Central memory CD8-positive, alpha-beta T cell (primary cell): ENCODE measurements around the gene ERGIC2.

ENCODE experiments used
- ATAC-seq: fragments of 150-1000 bp; cut with Tn5 transposase; replicated peaks from 2 replicates; pipeline ENCODE4 v1.10.0; 2022; ENCODE audit warnings: mild to moderate bottlenecking, moderate FRiP score, moderate number of reproducible peaks; ENCODE audit not compliant: poor library complexity, severe bottlenecking; ENCODE audit errors: extremely low read depth
- DNase-seq, 2 donors: peaks; one replicate each; pipeline ENCODE4 v3.0.0; 2021; ENCODE audit warnings: low spot score in 2 of 2
- H3K27ac Mint-ChIP-seq: one replicate; pipeline ENCODE4 v1.8.0; 2022; ENCODE audit warnings: low read depth, mild to moderate bottlenecking, moderate library complexity, mixed read lengths
- H3K27me3 Mint-ChIP-seq: one replicate; pipeline ENCODE4 v1.8.0; 2022; ENCODE audit warnings: mixed read lengths
- H3K36me3 Mint-ChIP-seq: one replicate; pipeline ENCODE4 v1.8.0; 2022; ENCODE audit warnings: mild to moderate bottlenecking, moderate library complexity, mixed read lengths; ENCODE audit not compliant: insufficient read depth
- H3K4me1 Mint-ChIP-seq: one replicate; pipeline ENCODE4 v1.8.0; 2022; ENCODE audit warnings: mixed read lengths
- H3K4me3 Mint-ChIP-seq: one replicate; pipeline ENCODE4 v1.8.0; 2022; ENCODE audit warnings: mild to moderate bottlenecking, moderate library complexity, mixed read lengths
- H3K9me3 Mint-ChIP-seq: one replicate; pipeline ENCODE4 v1.8.0; 2022; ENCODE audit warnings: mixed read lengths

ERGIC2 gene

DNA sequence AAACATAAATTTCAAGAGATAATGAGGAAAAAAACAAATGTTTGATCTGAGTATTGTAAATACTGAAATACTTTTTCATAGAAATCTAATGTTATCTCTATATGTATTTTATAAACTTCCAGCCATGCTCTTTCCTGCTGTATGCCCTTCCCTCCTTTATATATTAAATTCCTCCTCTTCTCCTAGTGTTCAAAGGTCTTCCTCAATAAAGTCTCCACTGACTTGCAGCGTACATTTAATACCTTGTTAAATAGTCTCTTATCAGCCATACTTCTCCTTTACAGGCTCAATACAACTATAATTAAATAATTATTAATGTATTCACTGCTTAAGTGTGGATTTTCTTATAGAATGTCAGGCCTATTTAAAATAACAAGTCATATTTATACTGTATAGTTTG is 26.0 kb downstream of the ERGIC2 start:
- H3K36me3 Mint-ChIP-seq: peaks cover 31% of the 10 kb centered on the region
- no peaks in the 10 kb centered on the region for H3K4me1 Mint-ChIP-seq
- no peaks in the 10 kb centered on the region for H3K27me3 Mint-ChIP-seq
- H3K27ac Mint-ChIP-seq: no peak overlapping the region
- ATAC-seq: no peak
- H3K4me3 Mint-ChIP-seq: no peak overlapping the region
- no peak for DNase-seq
- H3K9me3 Mint-ChIP-seq: no peaks in the 10 kb centered on the region

DNA sequence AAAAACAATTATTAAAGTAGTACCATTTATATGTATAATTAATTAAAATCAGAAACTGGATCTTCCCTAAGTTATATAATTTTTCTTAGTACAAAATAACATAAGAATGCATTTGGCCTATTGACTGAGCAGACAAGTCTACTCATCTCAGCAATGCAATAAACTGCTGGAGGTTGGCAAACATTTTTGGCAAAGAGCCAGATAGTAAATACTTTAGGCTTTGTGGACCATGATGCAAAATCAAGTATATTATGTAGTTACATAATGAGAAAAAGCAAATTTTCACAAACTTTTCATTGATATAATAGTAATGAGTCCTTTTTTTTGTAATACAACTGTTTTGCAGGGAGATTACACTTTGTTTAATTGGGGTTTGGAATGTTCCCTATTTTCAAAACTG is 30.9 kb downstream of the ERGIC2 start:
- Mint-ChIP-seq H3K4me1 (no peaks in the 10 kb centered on the region), H3K36me3 (peaks cover 20% of the 10 kb centered on the region), H3K27me3 (no peaks in the 10 kb centered on the region), H3K4me3 (no peak overlapping the region), H3K27ac (no peak overlapping the region), H3K9me3 (no peaks in the 10 kb centered on the region)
- no peak for ATAC-seq
- DNase-seq: no peak

DNA sequence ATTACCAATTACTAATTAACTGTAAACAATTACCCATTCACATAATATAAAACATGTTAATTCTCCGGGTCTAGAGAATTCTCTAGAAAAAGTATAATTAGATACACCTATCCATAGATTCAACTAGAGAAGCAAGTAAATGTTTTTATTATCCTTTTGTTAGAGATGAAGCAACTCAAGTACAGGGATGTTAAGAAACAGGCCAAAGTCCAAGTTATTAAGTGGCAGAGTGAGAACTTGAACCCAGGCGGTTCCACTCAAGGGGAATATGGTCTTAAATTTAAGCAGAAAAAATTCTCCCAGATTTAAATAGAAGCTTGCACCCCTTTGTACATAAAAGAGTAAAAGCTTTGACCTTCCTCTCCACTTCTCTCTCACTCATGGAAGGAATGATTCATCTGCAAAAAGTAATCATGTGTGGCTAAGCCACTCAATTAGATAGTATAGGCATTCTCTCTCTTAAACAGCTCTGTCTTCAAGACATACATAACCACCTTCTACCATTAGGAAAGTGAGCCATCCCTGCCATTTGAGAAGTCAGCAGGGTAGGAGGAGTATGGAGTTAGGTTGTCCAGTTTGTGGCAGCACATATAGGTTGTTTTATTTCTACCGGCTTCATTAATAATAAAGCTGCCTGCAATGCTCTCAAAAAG is 34.1 kb downstream of the ERGIC2 start:
- ATAC-seq: no peak
- Mint-ChIP-seq H3K4me3 (no peak overlapping the region), H3K36me3 (peaks cover 29% of the 10 kb centered on the region), H3K4me1 (no peaks in the 10 kb centered on the region), H3K9me3 (no peaks in the 10 kb centered on the region), H3K27ac (no peak overlapping the region), H3K27me3 (no peaks in the 10 kb centered on the region)
- DNase-seq: no peak

DNA sequence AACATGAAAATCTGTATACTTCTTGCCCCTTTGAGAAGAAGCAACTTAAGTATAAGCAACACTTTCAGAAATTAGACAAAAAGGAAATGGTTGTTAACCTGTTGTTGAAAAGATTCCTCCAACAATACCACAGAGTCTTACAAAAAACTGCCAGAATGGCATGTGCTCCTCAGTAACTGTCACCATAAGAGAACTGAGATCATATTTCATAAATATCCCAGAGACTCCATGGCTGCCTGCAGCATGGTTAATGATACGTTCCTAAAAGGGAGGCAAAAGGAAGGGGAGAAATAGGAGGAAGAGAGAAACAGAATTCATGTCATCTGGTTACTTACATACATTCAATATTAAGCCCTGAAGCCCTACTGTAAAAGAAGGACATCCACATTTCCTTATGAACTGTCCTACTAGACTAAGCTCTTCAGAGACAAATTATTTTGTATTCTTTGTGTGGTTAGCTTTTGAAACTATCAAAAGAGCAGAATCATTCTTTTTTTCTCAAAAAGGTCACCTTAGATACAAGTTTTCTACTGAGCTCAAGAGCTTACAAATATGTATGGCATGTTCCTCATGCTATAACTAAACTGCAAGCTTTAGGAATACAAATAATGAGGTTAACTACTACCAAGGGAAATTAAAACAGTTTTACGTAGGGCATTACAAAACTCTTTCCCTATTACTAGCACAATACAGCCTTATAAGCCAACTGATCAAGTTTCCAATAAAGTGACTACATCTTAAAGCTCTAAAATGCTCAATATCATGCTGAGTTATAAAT is 37.8 kb downstream of the ERGIC2 start:
- H3K4me1 Mint-ChIP-seq: no peaks in the 10 kb centered on the region
- no peak for ATAC-seq
- no peak overlapping the region for H3K4me3 Mint-ChIP-seq
- peaks cover 37% of the 10 kb centered on the region for H3K36me3 Mint-ChIP-seq
- H3K27ac Mint-ChIP-seq: no peak overlapping the region
- H3K27me3 Mint-ChIP-seq: no peaks in the 10 kb centered on the region
- H3K9me3 Mint-ChIP-seq: no peaks in the 10 kb centered on the region
- no peak for DNase-seq

DNA sequence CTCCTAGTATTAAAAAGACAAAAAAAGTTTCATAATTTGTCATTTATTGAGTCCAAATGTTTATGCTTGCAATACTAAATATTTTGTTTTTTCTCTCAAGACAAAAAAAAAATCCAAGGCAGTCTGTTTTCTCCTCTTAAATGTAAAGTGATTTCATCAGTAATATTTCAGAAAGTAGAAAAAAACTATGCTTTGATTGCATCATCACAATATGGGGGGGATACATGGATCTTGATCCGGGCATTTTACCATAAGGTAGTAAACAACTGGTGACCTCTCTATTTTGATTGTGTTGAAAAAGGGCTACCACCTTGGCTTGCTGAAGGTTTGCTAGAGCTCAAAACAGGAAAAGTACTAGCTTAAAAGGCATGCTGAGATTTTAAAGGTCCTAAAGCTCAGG is 43.6 kb downstream of the ERGIC2 start:
- Mint-ChIP-seq H3K36me3 (peaks cover 20% of the 10 kb centered on the region), H3K27ac (no peak overlapping the region), H3K4me1 (no peaks in the 10 kb centered on the region), H3K27me3 (no peaks in the 10 kb centered on the region), H3K4me3 (no peak overlapping the region), H3K9me3 (no peaks in the 10 kb centered on the region)
- DNase-seq: no peak
- no peak for ATAC-seq

DNA sequence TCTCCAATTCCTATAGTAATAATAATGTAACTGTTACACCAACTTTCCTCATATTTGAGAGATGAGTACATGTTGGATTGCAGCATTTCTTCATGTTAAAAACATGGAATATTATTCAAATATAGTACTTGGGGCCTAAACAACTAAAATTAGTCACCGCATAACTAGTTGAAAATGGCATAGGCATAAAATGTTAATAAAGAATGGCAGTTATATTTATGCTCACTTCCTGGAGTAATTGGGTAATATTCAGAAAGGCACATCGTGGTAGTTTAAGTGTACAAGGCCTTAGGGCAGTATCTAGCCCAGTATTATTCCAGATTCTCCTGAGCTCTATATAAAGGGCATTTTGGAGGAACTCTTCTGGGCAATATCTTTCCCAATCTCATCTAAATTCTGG is 46.0 kb downstream of the ERGIC2 start:
- DNase-seq (no peak), ATAC-seq (no peak)
- Mint-ChIP-seq H3K36me3 (peaks cover 4% of the 10 kb centered on the region), H3K27me3 (no peaks in the 10 kb centered on the region), H3K4me3 (no peak overlapping the region), H3K4me1 (no peaks in the 10 kb centered on the region), H3K27ac (no peak overlapping the region), H3K9me3 (no peaks in the 10 kb centered on the region)

DNA sequence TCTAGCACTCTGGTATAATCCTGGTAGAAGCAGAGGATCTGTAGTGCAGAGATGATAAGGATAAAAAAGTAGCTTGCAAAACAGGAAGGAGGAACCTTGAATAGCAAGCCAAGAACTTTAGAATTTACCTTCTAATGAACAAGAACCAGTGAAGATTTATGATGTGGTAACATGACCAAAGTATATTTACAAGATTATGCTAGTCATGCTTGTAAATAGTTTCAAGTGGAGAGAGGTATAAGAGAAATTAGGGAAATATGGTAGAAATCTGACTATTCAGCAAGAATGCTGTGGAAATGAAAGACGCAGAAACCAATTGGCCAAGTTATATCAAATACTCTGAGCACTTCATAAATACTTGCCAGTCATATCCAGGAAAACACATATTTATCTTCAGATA is 47.8 kb downstream of the ERGIC2 start:
- Mint-ChIP-seq H3K27ac (no peak overlapping the region), H3K4me3 (no peak overlapping the region), H3K27me3 (no peaks in the 10 kb centered on the region), H3K4me1 (no peaks in the 10 kb centered on the region), H3K36me3 (peaks cover under 1% of the 10 kb centered on the region), H3K9me3 (no peaks in the 10 kb centered on the region)
- DNase-seq: no peak
- no peak for ATAC-seq

DNA sequence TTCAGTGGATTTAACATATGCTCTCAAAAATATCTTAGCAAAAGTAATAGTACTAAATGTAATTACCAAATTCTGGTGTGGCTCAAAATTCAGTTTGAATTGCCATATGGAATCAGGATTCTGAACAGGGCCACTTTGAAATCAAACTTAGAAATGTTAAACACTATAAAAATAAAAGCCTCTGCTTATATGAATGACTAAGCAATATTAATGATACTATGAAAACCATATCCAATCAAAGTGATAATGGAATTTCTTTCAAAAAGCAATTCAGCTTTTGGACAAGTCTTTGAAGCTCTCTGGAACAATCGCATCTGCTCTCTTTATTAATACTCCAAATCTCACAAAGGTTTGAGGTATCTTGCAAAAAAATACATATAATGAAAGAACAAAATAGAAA is 51.6 kb downstream of the ERGIC2 start:
- peaks cover 5% of the 10 kb centered on the region for H3K4me1 Mint-ChIP-seq

DNA sequence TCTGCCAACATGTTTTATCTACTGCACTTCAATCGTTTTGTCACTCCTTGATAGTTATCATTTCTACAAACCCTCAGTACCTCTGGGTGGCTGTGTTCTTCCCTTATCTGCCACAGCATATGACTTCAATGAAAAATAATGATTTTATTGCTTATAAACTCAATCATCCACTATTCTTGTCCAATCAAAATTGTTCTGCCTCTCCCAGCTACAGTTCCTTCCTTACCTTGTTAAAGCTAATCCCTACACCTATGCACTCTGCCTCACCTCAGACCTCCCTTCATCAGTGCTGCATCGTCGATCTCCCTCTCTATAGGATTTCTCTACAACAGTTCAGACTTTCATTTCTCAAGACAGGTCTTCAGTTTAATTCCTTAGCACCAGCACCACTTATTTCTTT is 58.8 kb downstream of the ERGIC2 start:
- H3K27ac Mint-ChIP-seq: no peak overlapping the region
- H3K4me3 Mint-ChIP-seq: no peak overlapping the region
- no peak for DNase-seq
- no peaks in the 10 kb centered on the region for H3K27me3 Mint-ChIP-seq
- peaks cover 9% of the 10 kb centered on the region for H3K36me3 Mint-ChIP-seq
- no peaks in the 10 kb centered on the region for H3K9me3 Mint-ChIP-seq
- ATAC-seq: no peak
- peaks cover 14% of the 10 kb centered on the region for H3K4me1 Mint-ChIP-seq

More for the DNA sequence above, 51.6 kb downstream of the ERGIC2 start:
- DNase-seq (no peak), ATAC-seq (no peak)
- peaks cover 3% of the 10 kb centered on the region for H3K36me3 Mint-ChIP-seq
- H3K9me3 Mint-ChIP-seq: no peaks in the 10 kb centered on the region
- H3K27me3 Mint-ChIP-seq: no peaks in the 10 kb centered on the region
- H3K4me3 Mint-ChIP-seq: no peak overlapping the region
- no peak overlapping the region for H3K27ac Mint-ChIP-seq

DNA sequence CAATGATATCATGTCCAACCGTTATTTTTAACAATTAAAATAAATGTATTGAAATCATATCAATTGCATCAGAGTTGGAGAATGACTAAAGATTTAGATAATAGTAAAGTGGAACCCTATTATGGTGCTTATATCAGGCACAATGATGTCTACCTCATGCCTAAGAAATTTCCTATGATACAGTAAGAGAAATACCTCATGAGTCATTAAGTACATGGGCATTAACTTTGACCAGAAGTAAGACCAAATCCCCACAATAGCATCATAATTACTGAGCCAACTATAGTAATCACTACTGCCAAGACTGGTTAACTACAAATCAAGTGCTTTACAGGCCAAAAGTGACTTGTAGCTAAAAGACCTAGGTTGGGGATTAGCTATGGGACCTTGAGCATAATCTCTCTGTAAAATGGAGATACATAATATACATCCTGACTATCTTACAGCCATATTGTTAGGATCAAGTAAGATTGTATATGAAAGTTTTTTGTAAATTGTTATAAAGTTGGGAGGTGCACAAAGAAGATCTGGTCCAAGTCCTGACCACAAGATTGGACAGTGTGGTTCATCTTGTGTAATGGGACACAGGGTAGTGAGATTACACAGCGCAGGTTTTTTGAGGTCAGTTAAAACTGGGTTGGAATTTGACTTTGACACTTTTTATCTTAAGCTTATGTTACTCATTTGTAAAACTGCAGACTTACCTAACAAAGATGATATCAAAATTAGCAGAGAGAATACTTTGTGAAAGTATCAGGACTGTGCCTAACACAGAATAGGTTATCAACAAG is 60.5 kb downstream of the ERGIC2 start:
- H3K4me3 Mint-ChIP-seq: no peak overlapping the region
- H3K9me3 Mint-ChIP-seq: no peaks in the 10 kb centered on the region
- H3K36me3 Mint-ChIP-seq: peaks cover 9% of the 10 kb centered on the region
- ATAC-seq (no peak), DNase-seq (no peak)
- peaks cover 12% of the 10 kb centered on the region for H3K4me1 Mint-ChIP-seq
- H3K27ac Mint-ChIP-seq: no peak overlapping the region
- no peaks in the 10 kb centered on the region for H3K27me3 Mint-ChIP-seq

DNA sequence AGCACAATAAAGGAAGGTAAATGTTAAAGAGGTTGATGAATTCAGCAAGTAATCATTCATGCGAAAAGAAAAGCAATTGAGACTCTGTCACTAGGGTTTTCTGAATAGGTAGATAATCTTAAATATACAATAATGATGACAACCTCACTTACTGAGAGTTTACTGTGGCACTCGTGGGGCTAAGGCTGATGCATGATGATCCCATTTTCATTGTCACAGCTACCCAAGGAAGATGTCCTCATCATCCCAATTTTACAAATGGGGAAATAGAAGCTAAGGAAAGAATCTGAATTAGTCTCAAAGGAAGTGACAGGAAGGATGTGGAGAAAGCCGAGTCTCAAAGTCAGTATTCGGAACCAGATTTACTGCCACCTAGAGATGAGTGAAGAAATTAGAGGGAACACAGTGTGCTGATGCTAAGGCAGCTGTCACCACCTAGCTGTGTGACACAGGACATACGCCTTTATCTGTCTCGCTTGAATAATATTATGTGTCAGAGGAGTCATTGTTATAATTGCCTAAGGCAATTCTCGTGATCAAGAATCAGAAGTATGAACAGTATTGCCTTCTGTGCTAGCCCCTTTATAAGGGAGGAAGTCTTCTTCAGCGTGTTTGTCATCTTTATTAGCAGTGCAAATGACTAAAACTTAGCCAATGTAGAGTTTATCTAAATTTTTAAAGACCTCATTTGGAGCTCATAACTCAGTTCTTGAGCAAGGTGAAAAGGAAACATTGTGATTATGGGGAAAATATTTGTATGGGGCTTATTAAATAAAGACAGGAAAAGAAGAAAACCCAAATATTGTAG is 63.2 kb downstream of the ERGIC2 start:
- Mint-ChIP-seq H3K27me3 (no peaks in the 10 kb centered on the region), H3K27ac (peak overlapping the region; percentile 17), H3K4me3 (no peak overlapping the region), H3K4me1 (peaks cover 9% of the 10 kb centered on the region), H3K9me3 (no peaks in the 10 kb centered on the region), H3K36me3 (peaks cover 6% of the 10 kb centered on the region)
- DNase-seq (peak in 1 of 2 donors; percentile 25), ATAC-seq (peak; percentile 98)

DNA sequence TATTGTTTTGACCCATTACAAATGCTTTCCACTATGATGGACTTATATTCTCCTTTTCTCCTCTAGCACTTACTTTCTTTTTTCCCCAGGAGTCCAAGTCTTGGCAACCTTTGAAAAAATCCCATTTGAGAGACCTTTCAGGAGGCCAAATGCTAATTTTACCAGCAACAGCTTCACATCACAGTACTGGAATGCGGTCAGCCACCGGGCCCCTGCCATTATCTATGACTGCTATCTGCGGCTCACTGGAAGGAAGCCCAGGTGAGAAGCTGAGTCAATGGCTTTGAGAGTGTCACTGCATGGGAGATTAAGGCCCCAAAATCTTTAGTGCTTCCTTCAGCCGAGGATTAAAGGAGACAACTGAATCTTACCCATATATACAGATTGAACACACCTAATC is 64.2 kb downstream of the ERGIC2 start:
- peaks cover 9% of the 10 kb centered on the region for H3K4me1 Mint-ChIP-seq
- no peaks in the 10 kb centered on the region for H3K27me3 Mint-ChIP-seq
- no peaks in the 10 kb centered on the region for H3K9me3 Mint-ChIP-seq
- no peak overlapping the region for H3K4me3 Mint-ChIP-seq
- DNase-seq (no peak), ATAC-seq (no peak)
- H3K27ac Mint-ChIP-seq: no peak overlapping the region
- peaks cover 4% of the 10 kb centered on the region for H3K36me3 Mint-ChIP-seq
